Measurements from ENCODE around the gene FGF21. TPM values are rescaled to one million over a fixed set of nuclear protein-coding genes. Genes with fewer than 3 reads are reported as not detected.

FGF21 gene
- total and polyA plus RNA-seq, 9 donors, result not detected

DNA sequence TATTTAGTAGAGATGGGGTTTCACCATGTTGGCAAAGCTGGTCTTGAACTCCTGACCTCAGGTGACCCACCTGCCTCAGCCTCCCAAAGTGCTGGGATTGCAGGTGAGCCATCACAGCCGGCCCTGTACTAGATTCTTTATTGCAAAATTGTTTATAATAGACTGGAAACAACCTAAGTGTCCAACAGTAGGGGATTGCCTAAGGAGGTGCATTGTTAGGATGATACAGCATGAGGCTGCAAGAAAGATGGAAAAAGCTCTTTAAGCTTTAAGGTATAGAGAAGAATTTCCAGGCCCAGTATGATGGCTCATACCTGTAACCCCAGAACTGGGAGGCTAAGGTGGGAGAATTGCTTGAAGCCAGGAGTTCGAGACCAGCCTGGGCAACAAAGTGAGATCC, 47.3 kb downstream of the FGF21 start:
- WGBS, 3 donors, result 93 to 97% (median 96%) methylated on average over 2 of the region's 2 CpGs

DNA sequence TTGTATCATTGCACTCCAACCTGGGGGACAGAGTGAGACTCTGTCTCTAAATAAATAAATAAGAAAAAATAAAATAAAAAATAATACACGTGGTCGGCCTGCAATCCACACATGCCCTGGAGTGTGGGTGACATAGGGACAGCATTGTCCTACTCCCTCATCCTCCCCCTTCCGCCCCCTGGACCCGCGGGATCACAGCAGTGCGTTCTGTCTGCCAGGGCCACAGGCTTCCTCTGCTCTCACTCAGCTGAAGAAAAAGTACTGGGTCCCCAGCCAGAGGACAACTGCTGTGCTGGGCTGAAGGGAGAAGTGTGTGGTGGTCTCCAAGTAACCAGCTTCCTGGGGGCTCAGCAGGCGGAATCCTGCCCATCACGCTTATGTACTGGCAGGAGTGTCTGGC, 49.2 kb downstream of the FGF21 start:
- H3K9me3 ChIP-seq, result no peaks in the 10 kb centered on the region
- DNase-seq, result no peak
- WGBS, 3 donors, result 79 to 89% (median 87%) methylated on average over 8 of the region's 8 CpGs
- TF ChIP-seq POLR2A (IDR thresholded peaks at IDR 0.05) (no peak), EP300 (IDR thresholded peaks at IDR 0.05) (no peak)
- TF ChIP-seq, protein P1, sequence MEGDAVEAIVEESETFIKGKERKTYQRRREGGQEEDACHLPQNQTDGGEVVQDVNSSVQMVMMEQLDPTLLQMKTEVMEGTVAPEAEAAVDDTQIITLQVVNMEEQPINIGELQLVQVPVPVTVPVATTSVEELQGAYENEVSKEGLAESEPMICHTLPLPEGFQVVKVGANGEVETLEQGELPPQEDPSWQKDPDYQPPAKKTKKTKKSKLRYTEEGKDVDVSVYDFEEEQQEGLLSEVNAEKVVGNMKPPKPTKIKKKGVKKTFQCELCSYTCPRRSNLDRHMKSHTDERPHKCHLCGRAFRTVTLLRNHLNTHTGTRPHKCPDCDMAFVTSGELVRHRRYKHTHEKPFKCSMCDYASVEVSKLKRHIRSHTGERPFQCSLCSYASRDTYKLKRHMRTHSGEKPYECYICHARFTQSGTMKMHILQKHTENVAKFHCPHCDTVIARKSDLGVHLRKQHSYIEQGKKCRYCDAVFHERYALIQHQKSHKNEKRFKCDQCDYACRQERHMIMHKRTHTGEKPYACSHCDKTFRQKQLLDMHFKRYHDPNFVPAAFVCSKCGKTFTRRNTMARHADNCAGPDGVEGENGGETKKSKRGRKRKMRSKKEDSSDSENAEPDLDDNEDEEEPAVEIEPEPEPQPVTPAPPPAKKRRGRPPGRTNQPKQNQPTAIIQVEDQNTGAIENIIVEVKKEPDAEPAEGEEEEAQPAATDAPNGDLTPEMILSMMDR (IDR thresholded peaks at IDR 0.05), result no peak
- intact Hi-C loops (cut with DNase I), result no loop called here
- peaks cover 5% of the 10 kb centered on the region for H3K4me1 ChIP-seq (ENCODE audit: insufficient read depth)
- H3K36me3 ChIP-seq, result no peaks in the 10 kb centered on the region
- no peak overlapping the region for H3K27ac ChIP-seq
- H3K4me3 ChIP-seq, result no peak overlapping the region
- H3K27me3 ChIP-seq, result no peaks in the 10 kb centered on the region

More for the DNA sequence above, 47.3 kb downstream of the FGF21 start:
- no peaks in the 10 kb centered on the region for H3K36me3 ChIP-seq
- TF ChIP-seq, protein P1 (IDR thresholded peaks at IDR 0.05), result no peak
- TF ChIP-seq EP300 (IDR thresholded peaks at IDR 0.05) (no peak), POLR2A (IDR thresholded peaks at IDR 0.05) (no peak)
- no peaks in the 10 kb centered on the region for H3K9me3 ChIP-seq
- peaks cover 2% of the 10 kb centered on the region for H3K4me1 ChIP-seq (ENCODE audit: insufficient read depth)
- H3K4me3 ChIP-seq, result no peak overlapping the region
- intact Hi-C loops (cut with DNase I), result no loop called here
- H3K27ac ChIP-seq, result no peak overlapping the region
- no peaks in the 10 kb centered on the region for H3K27me3 ChIP-seq
- no peak for DNase-seq

DNA sequence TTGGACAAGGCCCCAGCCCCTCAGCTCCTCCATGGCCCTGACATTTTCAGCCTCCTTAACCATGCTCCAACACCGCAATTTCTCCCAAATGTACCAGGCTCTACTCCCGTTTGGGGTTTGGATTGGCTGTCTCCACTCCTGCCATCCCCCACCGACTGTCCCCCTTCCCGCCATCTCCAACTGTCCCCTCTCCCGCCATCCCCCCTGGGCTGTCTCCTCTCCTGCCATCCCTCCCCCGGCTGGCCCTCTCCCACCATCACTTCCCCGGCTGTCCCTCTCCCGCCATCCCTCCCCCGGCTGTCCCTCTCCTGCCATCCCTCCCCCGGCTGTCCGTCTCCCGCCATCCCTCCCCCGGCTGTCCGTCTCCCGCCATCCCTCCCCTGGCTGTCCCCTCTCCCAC, 50.1 kb downstream of the FGF21 start:
- Histone ChIP-seq H3K27ac (no peak overlapping the region), H3K4me1 (ENCODE audit: insufficient read depth) (peaks cover 7% of the 10 kb centered on the region), H3K27me3 (no peaks in the 10 kb centered on the region), H3K4me3 (no peak overlapping the region), H3K9me3 (no peaks in the 10 kb centered on the region), H3K36me3 (no peaks in the 10 kb centered on the region)
- intact Hi-C loops (cut with DNase I), result no loop called here
- peak in 1 of 5 donors; percentile 29 for DNase-seq
- WGBS, 3 donors, result 79 to 89% (median 83%) methylated on average over 13 to 15 of the region's 15 CpGs
- TF ChIP-seq EP300 (IDR thresholded peaks at IDR 0.05), result no peak
- TF ChIP-seq POLR2A (IDR thresholded peaks at IDR 0.05), result no peak
- TF ChIP-seq, protein P1 (IDR thresholded peaks at IDR 0.05), result no peak

DNA sequence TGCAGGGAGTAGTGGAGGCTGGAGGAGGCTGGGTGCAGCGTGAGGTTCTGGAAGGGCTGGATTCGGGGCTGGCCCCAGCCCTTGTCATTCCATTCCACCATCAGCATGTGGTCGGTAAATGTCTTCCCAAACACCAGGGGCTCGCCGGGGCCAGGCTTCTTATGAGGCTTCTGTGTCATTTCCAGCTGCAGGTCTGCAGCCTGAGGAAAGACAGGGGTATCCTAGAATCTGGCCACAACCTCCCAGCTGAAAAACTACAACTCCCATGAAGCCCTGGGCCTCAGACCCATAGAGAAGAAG, 51.1 kb downstream of the FGF21 start:
- Histone ChIP-seq H3K9me3 (no peaks in the 10 kb centered on the region), H3K36me3 (no peaks in the 10 kb centered on the region), H3K4me1 (ENCODE audit: insufficient read depth) (peaks cover 7% of the 10 kb centered on the region), H3K27me3 (no peaks in the 10 kb centered on the region), H3K4me3 (no peak overlapping the region), H3K27ac (no peak overlapping the region)
- peak in 2 of 5 donors; percentile 42 to 59 for DNase-seq
- 65 to 80% (median 69%) methylated on average over 5 of the region's 5 CpGs for WGBS, 3 donors
- intact Hi-C loops (cut with DNase I), result no loop called here
- TF ChIP-seq, protein P1 (IDR thresholded peaks at IDR 0.05), result no peak
- TF ChIP-seq EP300 (IDR thresholded peaks at IDR 0.05) (no peak), POLR2A (IDR thresholded peaks at IDR 0.05) (no peak)
